Activated CD8-positive, alpha-beta T cell treated with anti-CD3 and anti-CD28 coated beads for 36 hours (primary cell): ENCODE results near the gene CMTM1. TPM values are rescaled to one million over a fixed set of nuclear protein-coding genes. Genes with fewer than 3 reads are reported as not detected.

Source experiments
- ATAC-seq: fragments of 200-7000 bp; cut with Tn5 transposase; one replicate; pipeline ENCODE4 v1.10.0; 2021; ENCODE audit warnings: mild to moderate bottlenecking, moderate library complexity
- CTCF ChIA-PET: fragments of 350-600 bp; sonication (Branson Sonifier 250); formaldehyde crosslinking; loops from one replicate; lab custom pipeline; 2021; ENCODE audit warnings: antibody characterized with exemption; lab: Charles Lee
- POLR2A ChIA-PET: fragments of 350-600 bp; sonication (Branson Sonifier 250); formaldehyde crosslinking; loops from one replicate; lab custom pipeline; 2021; ENCODE audit warnings: antibody characterized with exemption; lab: Charles Lee
- DNase-seq: peaks from one replicate; pipeline ENCODE4 v3.0.0-alpha.2; 2020
- H3K27ac Mint-ChIP-seq: one replicate; pipeline ENCODE4 v1.8.0; 2021; ENCODE audit warnings: mild to moderate bottlenecking, mixed read lengths
- H3K27me3 Mint-ChIP-seq: one replicate; pipeline ENCODE4 v1.8.0; 2021; ENCODE audit warnings: mixed read lengths
- H3K36me3 Mint-ChIP-seq: one replicate; pipeline ENCODE4 v1.8.0; 2021; ENCODE audit warnings: low read depth, mixed read lengths
- H3K4me1 Mint-ChIP-seq: one replicate; pipeline ENCODE4 v1.8.0; 2021; ENCODE audit warnings: low read depth, mixed read lengths
- H3K4me3 Mint-ChIP-seq: one replicate; pipeline ENCODE4 v1.8.0; 2021; ENCODE audit warnings: mild to moderate bottlenecking, moderate library complexity, mixed read lengths
- H3K9me3 Mint-ChIP-seq: one replicate; pipeline ENCODE4 v1.8.0; 2021; ENCODE audit warnings: mixed read lengths
- intact Hi-C: fragments of 100-400 bp; cut with micrococcal nuclease; formaldehyde crosslinking; loops from one replicate; pipeline ENCODE4 v1.10.0; 2022
- total RNA-seq, 2 experiments: library from RNA; stranded (reverse); gene quantifications; one replicate each; pipeline ENCODE4 v1.2.3, GENCODE V29; 2021
- TF ChIP-seq, protein P1 (sequence below): fragments of 200-600 bp; IDR thresholded peaks from one replicate; pipeline ENCODE4 v1.8.0; 2022; ENCODE audit warnings: antibody characterized with exemption, mild to moderate bottlenecking

Gene CMTM1
- total RNA-seq, 2 experiments from 2014 or later = 5.4 to 6.2 TPM

DNA sequence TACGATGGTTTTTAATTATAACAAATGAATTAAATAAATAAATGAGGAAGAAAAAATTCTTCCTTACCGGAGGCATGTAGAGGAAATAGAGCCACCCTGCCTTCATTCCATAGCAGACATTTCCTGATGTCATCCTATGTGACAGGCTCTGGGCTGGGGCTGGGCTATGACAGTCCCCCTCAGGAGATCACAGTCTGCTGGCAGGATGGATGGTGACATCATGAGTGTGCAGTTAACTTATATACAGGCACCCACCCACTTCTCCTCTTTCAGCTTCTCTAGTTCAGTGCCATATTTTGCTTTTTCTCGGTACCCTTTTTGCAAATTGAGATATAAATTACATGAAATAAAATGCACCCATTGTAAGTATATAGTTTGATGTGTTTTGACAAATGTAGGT lies 31.9 kb downstream of the CMTM1 start:
- no peak overlapping the region for H3K4me3 Mint-ChIP-seq
- peaks cover 37% of the 10 kb centered on the region for H3K4me1 Mint-ChIP-seq
- DNase-seq (peak; percentile 57), ATAC-seq (peak; percentile 78)
- peaks cover 6% of the 10 kb centered on the region for H3K9me3 Mint-ChIP-seq
- CTCF ChIA-PET = interaction anchor here (0.9 to 4.2 kb wide), 7 partner anchors 8 to 76 kb away, joined by 3 to 22 read pairs (median 5); no protein-coding TSS in a partner anchor
- peaks cover 2% of the 10 kb centered on the region for H3K36me3 Mint-ChIP-seq
- intact Hi-C loops = no loop called here
- H3K27me3 Mint-ChIP-seq = no peaks in the 10 kb centered on the region
- POLR2A ChIA-PET = interaction anchor here (1.1 to 1.6 kb wide), 2 partner anchors 19 to 46 kb away, joined by 3 to 5 read pairs; partner anchors contain the start of genes CKLF and CMTM2
- H3K27ac Mint-ChIP-seq = peak overlapping the region; percentile 71
- TF ChIP-seq, protein P1, sequence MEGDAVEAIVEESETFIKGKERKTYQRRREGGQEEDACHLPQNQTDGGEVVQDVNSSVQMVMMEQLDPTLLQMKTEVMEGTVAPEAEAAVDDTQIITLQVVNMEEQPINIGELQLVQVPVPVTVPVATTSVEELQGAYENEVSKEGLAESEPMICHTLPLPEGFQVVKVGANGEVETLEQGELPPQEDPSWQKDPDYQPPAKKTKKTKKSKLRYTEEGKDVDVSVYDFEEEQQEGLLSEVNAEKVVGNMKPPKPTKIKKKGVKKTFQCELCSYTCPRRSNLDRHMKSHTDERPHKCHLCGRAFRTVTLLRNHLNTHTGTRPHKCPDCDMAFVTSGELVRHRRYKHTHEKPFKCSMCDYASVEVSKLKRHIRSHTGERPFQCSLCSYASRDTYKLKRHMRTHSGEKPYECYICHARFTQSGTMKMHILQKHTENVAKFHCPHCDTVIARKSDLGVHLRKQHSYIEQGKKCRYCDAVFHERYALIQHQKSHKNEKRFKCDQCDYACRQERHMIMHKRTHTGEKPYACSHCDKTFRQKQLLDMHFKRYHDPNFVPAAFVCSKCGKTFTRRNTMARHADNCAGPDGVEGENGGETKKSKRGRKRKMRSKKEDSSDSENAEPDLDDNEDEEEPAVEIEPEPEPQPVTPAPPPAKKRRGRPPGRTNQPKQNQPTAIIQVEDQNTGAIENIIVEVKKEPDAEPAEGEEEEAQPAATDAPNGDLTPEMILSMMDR = no peak

DNA sequence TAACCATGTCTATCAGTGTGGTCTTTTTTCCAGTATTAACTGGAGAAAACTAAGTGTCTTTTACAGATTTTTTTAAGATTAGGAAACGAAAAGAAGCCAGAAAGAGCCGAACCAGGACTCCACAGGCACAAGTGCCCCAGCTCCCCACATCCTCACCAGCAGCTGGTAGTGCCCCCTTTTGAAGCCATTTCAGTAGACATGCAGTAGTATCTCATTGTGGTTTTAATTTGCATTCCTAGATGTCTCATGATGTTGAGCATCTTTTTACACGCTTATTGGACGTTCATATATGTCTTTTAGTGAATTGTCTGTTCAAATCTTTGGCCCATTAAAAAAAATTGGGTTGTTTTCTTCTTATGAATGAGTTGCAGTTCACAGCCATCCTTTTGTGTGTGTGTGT lies 33.5 kb downstream of the CMTM1 start:
- peaks cover 6% of the 10 kb centered on the region for H3K9me3 Mint-ChIP-seq
- DNase-seq (peak; percentile 49), ATAC-seq (no peak)
- peaks cover 41% of the 10 kb centered on the region for H3K4me1 Mint-ChIP-seq
- no peak overlapping the region for H3K4me3 Mint-ChIP-seq
- POLR2A ChIA-PET = interaction anchor here (0.9 to 1.0 kb wide), 2 partner anchors 48 to 52 kb away, joined by 3 read pairs; partner anchors contain the start of gene CKLF
- intact Hi-C loops = loop anchor here (5.0 kb wide), 1 partner anchor 47 kb away; the partner anchor contains the start of genes CKLF and TK2
- H3K27me3 Mint-ChIP-seq = no peaks in the 10 kb centered on the region
- CTCF ChIA-PET = interaction anchor here (4.2 kb wide), 1 partner anchor 10 kb away, joined by 22 read pairs; no protein-coding TSS in a partner anchor
- peaks cover 2% of the 10 kb centered on the region for H3K36me3 Mint-ChIP-seq
- TF ChIP-seq, protein P1 = no peak
- no peak overlapping the region for H3K27ac Mint-ChIP-seq

DNA sequence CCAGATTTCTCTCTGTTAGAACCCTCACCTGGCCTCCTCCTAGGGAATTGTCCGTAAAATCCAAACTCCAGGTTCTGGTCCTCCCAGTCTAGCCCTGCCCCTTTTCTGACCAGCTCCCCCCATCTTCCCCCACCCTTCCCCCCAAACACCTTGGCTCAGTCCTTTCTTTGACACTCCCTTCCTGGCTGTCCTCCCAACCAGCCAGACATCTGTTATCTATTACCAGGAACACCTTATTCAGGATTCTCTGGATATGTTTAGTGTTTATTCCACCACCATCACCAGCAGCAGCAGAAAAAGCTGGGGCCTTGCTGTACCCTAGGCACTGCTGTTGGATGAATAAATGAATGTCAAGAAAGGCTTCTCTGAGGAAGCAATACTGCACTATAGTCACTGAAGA lies 34.2 kb downstream of the CMTM1 start:
- ATAC-seq (no peak), DNase-seq (no peak)
- intact Hi-C loops = loop anchor here (5.0 kb wide), 1 partner anchor 48 kb away; the partner anchor contains the start of genes CKLF and TK2
- peaks cover 6% of the 10 kb centered on the region for H3K9me3 Mint-ChIP-seq
- no peak overlapping the region for H3K4me3 Mint-ChIP-seq
- POLR2A ChIA-PET = interaction anchor here (1.2 kb wide), 1 partner anchor 10 kb away, joined by 5 read pairs; no protein-coding TSS in a partner anchor
- peaks cover 2% of the 10 kb centered on the region for H3K36me3 Mint-ChIP-seq
- no peaks in the 10 kb centered on the region for H3K27me3 Mint-ChIP-seq
- TF ChIP-seq, protein P1 = no peak
- no peak overlapping the region for H3K27ac Mint-ChIP-seq
- CTCF ChIA-PET = interaction anchor here (1.3 to 4.2 kb wide), 2 partner anchors 10 to 19 kb away, joined by 3 to 22 read pairs; no protein-coding TSS in a partner anchor
- peaks cover 36% of the 10 kb centered on the region for H3K4me1 Mint-ChIP-seq

DNA sequence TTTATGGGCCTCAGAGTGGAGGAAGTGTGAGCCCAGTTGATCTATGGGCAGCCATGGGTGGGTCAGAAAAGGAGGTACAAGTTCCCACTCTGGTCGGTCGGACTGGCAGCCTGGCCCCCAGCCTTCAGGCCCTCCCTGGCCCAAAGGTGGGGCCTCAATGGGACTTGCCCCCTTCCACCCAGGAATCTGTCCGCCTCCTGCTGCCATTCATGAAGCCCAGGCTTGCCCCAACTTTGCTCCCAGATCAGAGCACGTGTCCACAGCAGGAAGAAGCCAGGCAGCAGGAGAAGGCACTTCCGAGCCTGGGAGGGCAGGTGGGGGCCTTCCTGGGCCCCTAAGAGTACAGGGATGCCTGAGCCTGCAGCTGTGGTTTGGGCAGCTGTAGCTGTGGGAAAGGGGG lies 35.2 kb downstream of the CMTM1 start:
- POLR2A ChIA-PET = interaction anchor here (0.5 to 1.2 kb wide), 2 partner anchors 11 to 19 kb away, joined by 3 to 5 read pairs; no protein-coding TSS in a partner anchor
- TF ChIP-seq, protein P1 = no peak
- Mint-ChIP-seq H3K36me3 (peaks cover 7% of the 10 kb centered on the region), H3K9me3 (peaks cover 6% of the 10 kb centered on the region), H3K4me1 (peaks cover 45% of the 10 kb centered on the region), H3K27ac (no peak overlapping the region), H3K27me3 (no peaks in the 10 kb centered on the region), H3K4me3 (no peak overlapping the region)
- intact Hi-C loops = loop anchor here (5.0 kb wide), 1 partner anchor 49 kb away; the partner anchor contains the start of genes CKLF and TK2
- ATAC-seq (no peak), DNase-seq (no peak)
- CTCF ChIA-PET = interaction anchor here (1.3 to 1.4 kb wide), 2 partner anchors 11 to 20 kb away, joined by 3 to 5 read pairs; no protein-coding TSS in a partner anchor
